ENCODE measurements around the gene SH3RF1.

The SH3RF1 gene

GRCh38 chr4:169064296-169064695 lies 206.5 kb downstream of the SH3RF1 start:
- no peak for DNase-seq (ENCODE audit: low read depth)

- DNase-seq (ENCODE audit: low read depth), result no peak
These were observed 207.3 kb downstream of the SH3RF1 start for GRCh38 chr4:169063441-169063840.

- no peak for DNase-seq (ENCODE audit: low read depth)
These were observed 207.9 kb downstream of the SH3RF1 start for GRCh38 chr4:169062897-169063244.

GRCh38 chr4:169061386-169061785 lies 209.4 kb downstream of the SH3RF1 start:
- no peak for DNase-seq (ENCODE audit: low read depth)

GRCh38 chr4:169060391-169061091 lies 210.2 kb downstream of the SH3RF1 start:
- no peak for DNase-seq (ENCODE audit: low read depth)

- DNase-seq (ENCODE audit: low read depth), result no peak
These were observed 211.2 kb downstream of the SH3RF1 start for GRCh38 chr4:169059306-169060211.

GRCh38 chr4:169058312-169058711 lies 212.4 kb downstream of the SH3RF1 start:
- DNase-seq (ENCODE audit: low read depth), result no peak

- no peak for DNase-seq (ENCODE audit: low read depth)
These were observed 215.9 kb downstream of the SH3RF1 start for GRCh38 chr4:169054879-169055278.

- no peak for DNase-seq (ENCODE audit: low read depth)
These were observed 218.2 kb downstream of the SH3RF1 start for GRCh38 chr4:169052594-169052945.

GRCh38 chr4:169051761-169052593 lies 218.8 kb downstream of the SH3RF1 start:
- DNase-seq (ENCODE audit: low read depth), result no peak

GRCh38 chr4:169050881-169051760 lies 219.6 kb downstream of the SH3RF1 start:
- DNase-seq (ENCODE audit: low read depth), result no peak

- no peak for DNase-seq (ENCODE audit: low read depth)
These were observed 220.5 kb downstream of the SH3RF1 start for GRCh38 chr4:169050284-169050683.

GRCh38 chr4:169048868-169049414 lies 221.8 kb downstream of the SH3RF1 start:
- no peak for DNase-seq (ENCODE audit: low read depth)

GRCh38 chr4:169047956-169048355 lies 222.8 kb downstream of the SH3RF1 start:
- DNase-seq (ENCODE audit: low read depth), result no peak

GRCh38 chr4:169045862-169046584 lies 224.7 kb downstream of the SH3RF1 start:
- DNase-seq (ENCODE audit: low read depth), result no peak

GRCh38 chr4:169044714-169045447 lies 225.9 kb downstream of the SH3RF1 start:
- DNase-seq (ENCODE audit: low read depth), result no peak

Data from T-helper 22 cell (primary cell).